HepG2 (cell line): ENCODE results near the gene POP7. TPM values are rescaled to one million over a fixed set of nuclear protein-coding genes. Genes with fewer than 3 reads are reported as not detected.

Experiments used
- PHF8 ChIP-seq: sonication (generic); formaldehyde crosslinking; IDR thresholded peaks from 2 replicates; pipeline ENCODE4 v1.5.0; 2020; ENCODE audit warnings: missing genetic modification reagents
- SALL1 ChIP-seq: sonication (generic); formaldehyde crosslinking; IDR thresholded peaks from 2 replicates; pipeline ENCODE4 v1.8.0; 2022; ENCODE audit warnings: mild to moderate bottlenecking, missing genetic modification reagents
- ZBTB1 ChIP-seq: sonication (generic); formaldehyde crosslinking; IDR thresholded peaks from 2 replicates; pipeline ENCODE4 v1.4.0; 2020; ENCODE audit warnings: missing genetic modification reagents, borderline replicate concordance
- ZBTB20 ChIP-seq: sonication (generic); formaldehyde crosslinking; IDR thresholded peaks from 2 replicates; pipeline ENCODE4 v1.8.1; 2023; ENCODE audit warnings: missing genetic modification reagents, low read depth, mild to moderate bottlenecking, borderline replicate concordance
- ZNF121 ChIP-seq: sonication (generic); formaldehyde crosslinking; IDR thresholded peaks from 2 replicates; pipeline ENCODE4 v1.5.0; 2020; ENCODE audit warnings: mild to moderate bottlenecking, missing genetic modification reagents
- ZNF383 ChIP-seq: sonication (generic); formaldehyde crosslinking; IDR thresholded peaks from 2 replicates; pipeline ENCODE4 v1.4.0; 2020; ENCODE audit warnings: missing genetic modification reagents, mild to moderate bottlenecking, borderline replicate concordance
- polyA plus RNA-seq, 8 experiments: library from polyadenylated mRNA; depleted of rRNA in 3 of 8; stranded (reverse) in 7 of 8; unstranded in 1 of 8; fragments of >200 nt; fragmentation: Illumina TruSeq in 4 of 8; extraction: Trizol in 4 of 8; gene quantifications; 2 replicates each; pipeline versions ENCODE4 v1.2.1 to v1.2.3, GENCODE V29; 2011 to 2016; ENCODE audit warnings: low read depth in 4 of 8, missing spikeins in 1 of 8, mixed read lengths in 1 of 8; ENCODE audit not compliant: insufficient read depth in 1 of 8
- total RNA-seq, 5 experiments: library from RNA; depleted of rRNA; stranded (reverse); fragments of >200 nt; fragmentation: Illumina TruSeq; extraction: Trizol; gene quantifications; 2 replicates each; pipeline ENCODE4 v1.2.3, GENCODE V29; 2016; ENCODE audit warnings: low read depth in 1 of 5
- TF ChIP-seq, protein P1 (sequence below): sonication (generic); formaldehyde crosslinking; IDR thresholded peaks from 2 replicates; pipeline ENCODE4 v1.5.0; 2020; ENCODE audit warnings: mild to moderate bottlenecking, missing genetic modification reagents
- TF ChIP-seq, protein P2 (sequence below): sonication (generic); formaldehyde crosslinking; IDR thresholded peaks from 2 replicates; pipeline ENCODE4 v1.4.0; 2020; ENCODE audit warnings: missing genetic modification reagents
- TF ChIP-seq, protein P3 (sequence below): sonication (generic); formaldehyde crosslinking; IDR thresholded peaks from 2 replicates; pipeline ENCODE4 v1.5.0; 2020; ENCODE audit warnings: mild to moderate bottlenecking, missing genetic modification reagents
- TF ChIP-seq, protein P4 (sequence below), 2 experiments: sonication (generic) in 1 of 2; formaldehyde crosslinking in 1 of 2; IDR thresholded peaks; 2 replicates each; pipeline versions ENCODE4 v1.5.1 to v1.6.1; 2011 to 2020; ENCODE audit warnings: borderline replicate concordance in 1 of 2, low read depth in 1 of 2, low read length in 1 of 2, mild to moderate bottlenecking in 1 of 2, missing genetic modification reagents in 1 of 2, moderate library complexity in 1 of 2
- TF ChIP-seq, protein P5 (sequence below): sonication (generic); formaldehyde crosslinking; IDR thresholded peaks from 2 replicates; pipeline ENCODE4 v1.4.0; 2020; ENCODE audit warnings: missing genetic modification reagents
- TF ChIP-seq, protein P6 (sequence below): sonication (generic); formaldehyde crosslinking; IDR thresholded peaks from 2 replicates; pipeline ENCODE4 v1.8.1; 2023; ENCODE audit warnings: missing genetic modification reagents, mild to moderate bottlenecking, borderline replicate concordance
- TF ChIP-seq, protein P7 (sequence below): sonication (generic); formaldehyde crosslinking; IDR thresholded peaks from 2 replicates; pipeline ENCODE4 v1.8.1; 2023; ENCODE audit warnings: missing genetic modification reagents, inconsistent platforms, borderline replicate concordance
- TF ChIP-seq, protein P8 (sequence below): sonication (generic); formaldehyde crosslinking; IDR thresholded peaks from 2 replicates; pipeline ENCODE4 v1.5.0; 2020; ENCODE audit warnings: missing genetic modification reagents

Gene POP7
- total and polyA plus RNA-seq, 2 of the 13 experiments (the other 11 are each of a cell fraction or from before 2014, with no cell fraction given): 63.9 to 91.1 TPM

DNA sequence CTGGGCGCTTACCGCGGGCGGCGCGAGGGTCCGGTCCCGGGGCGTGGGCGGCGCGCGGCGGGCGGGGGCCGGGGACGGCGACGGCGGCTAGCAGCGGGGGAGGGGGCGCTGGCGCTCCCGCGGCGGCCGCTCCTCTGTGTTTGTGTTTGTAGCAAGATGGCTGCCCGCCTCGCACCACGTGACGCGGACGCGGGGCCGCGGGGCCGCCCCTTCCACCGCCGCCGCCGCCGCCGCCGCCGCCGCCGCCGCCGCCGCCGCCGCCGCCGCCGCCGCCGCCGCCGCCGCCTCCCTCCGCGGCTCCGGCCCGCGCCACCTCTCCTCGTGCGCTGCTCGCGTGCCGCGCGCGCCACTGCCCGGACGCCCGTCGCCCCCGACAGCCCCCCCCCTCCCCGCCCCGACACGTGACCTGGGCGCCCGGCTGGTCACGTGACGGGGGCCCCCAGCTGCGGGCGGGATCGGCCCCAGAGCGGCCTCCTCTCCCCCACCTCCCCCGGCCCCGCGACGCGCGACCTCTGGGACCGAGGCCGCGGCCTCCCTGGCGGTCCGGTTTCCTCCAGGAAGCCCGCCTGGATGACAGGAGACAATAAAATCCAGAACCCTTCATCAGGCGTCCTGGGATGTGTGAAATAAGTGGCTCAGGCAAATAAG, 11.7 kb upstream of the POP7 start, which contains the start of gene GIGYF1 (continued):
- TF ChIP-seq, protein P1, sequence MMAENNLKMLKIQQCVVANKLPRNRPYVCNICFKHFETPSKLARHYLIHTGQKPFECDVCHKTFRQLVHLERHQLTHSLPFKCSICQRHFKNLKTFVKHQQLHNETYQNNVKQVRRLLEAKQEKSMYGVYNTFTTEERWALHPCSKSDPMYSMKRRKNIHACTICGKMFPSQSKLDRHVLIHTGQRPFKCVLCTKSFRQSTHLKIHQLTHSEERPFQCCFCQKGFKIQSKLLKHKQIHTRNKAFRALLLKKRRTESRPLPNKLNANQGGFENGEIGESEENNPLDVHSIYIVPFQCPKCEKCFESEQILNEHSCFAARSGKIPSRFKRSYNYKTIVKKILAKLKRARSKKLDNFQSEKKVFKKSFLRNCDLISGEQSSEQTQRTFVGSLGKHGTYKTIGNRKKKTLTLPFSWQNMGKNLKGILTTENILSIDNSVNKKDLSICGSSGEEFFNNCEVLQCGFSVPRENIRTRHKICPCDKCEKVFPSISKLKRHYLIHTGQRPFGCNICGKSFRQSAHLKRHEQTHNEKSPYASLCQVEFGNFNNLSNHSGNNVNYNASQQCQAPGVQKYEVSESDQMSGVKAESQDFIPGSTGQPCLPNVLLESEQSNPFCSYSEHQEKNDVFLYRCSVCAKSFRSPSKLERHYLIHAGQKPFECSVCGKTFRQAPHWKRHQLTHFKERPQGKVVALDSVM (CRISPR knock-in tag): peak; percentile 96
- no peak for TF ChIP-seq ZBTB1 (CRISPR knock-in tag)
- TF ChIP-seq, protein P2, sequence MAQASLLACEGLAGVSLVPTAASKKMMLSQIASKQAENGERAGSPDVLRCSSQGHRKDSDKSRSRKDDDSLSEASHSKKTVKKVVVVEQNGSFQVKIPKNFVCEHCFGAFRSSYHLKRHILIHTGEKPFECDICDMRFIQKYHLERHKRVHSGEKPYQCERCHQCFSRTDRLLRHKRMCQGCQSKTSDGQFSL (CRISPR knock-in tag): peak; percentile 57; the same call in 1 of the 2 replicates
- peak; percentile 2; the same call in 1 of the 2 replicates for TF ChIP-seq PHF8 (CRISPR knock-in tag)
- TF ChIP-seq, protein P3, sequence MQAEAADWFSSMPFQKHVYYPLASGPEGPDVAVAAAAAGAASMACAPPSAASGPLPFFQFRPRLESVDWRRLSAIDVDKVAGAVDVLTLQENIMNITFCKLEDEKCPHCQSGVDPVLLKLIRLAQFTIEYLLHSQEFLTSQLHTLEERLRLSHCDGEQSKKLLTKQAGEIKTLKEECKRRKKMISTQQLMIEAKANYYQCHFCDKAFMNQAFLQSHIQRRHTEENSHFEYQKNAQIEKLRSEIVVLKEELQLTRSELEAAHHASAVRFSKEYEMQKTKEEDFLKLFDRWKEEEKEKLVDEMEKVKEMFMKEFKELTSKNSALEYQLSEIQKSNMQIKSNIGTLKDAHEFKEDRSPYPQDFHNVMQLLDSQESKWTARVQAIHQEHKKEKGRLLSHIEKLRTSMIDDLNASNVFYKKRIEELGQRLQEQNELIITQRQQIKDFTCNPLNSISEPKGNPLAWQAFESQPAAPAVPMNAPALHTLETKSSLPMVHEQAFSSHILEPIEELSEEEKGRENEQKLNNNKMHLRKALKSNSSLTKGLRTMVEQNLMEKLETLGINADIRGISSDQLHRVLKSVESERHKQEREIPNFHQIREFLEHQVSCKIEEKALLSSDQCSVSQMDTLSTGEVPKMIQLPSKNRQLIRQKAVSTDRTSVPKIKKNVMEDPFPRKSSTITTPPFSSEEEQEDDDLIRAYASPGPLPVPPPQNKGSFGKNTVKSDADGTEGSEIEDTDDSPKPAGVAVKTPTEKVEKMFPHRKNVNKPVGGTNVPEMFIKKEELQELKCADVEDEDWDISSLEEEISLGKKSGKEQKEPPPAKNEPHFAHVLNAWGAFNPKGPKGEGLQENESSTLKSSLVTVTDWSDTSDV (CRISPR knock-in tag): no peak
- peak; percentile 42 for TF ChIP-seq SALL1 (CRISPR knock-in tag)
- TF ChIP-seq, protein P4, sequence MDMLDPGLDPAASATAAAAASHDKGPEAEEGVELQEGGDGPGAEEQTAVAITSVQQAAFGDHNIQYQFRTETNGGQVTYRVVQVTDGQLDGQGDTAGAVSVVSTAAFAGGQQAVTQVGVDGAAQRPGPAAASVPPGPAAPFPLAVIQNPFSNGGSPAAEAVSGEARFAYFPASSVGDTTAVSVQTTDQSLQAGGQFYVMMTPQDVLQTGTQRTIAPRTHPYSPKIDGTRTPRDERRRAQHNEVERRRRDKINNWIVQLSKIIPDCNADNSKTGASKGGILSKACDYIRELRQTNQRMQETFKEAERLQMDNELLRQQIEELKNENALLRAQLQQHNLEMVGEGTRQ (IDR thresholded peaks at IDR 0.05; ENCODE audit: low read depth, low read length): peak; percentile 64; the same call in 1 of the 2 replicates
- TF ChIP-seq, protein P4 (CRISPR knock-in tag; IDR thresholded peaks at IDR 0.05; ENCODE audit: borderline replicate concordance): peak; percentile 63; the same call in 1 of the 2 replicates
- TF ChIP-seq, protein P5, sequence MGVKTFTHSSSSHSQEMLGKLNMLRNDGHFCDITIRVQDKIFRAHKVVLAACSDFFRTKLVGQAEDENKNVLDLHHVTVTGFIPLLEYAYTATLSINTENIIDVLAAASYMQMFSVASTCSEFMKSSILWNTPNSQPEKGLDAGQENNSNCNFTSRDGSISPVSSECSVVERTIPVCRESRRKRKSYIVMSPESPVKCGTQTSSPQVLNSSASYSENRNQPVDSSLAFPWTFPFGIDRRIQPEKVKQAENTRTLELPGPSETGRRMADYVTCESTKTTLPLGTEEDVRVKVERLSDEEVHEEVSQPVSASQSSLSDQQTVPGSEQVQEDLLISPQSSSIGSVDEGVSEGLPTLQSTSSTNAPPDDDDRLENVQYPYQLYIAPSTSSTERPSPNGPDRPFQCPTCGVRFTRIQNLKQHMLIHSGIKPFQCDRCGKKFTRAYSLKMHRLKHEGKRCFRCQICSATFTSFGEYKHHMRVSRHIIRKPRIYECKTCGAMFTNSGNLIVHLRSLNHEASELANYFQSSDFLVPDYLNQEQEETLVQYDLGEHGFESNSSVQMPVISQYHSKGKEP: no peak
- TF ChIP-seq, protein P6, sequence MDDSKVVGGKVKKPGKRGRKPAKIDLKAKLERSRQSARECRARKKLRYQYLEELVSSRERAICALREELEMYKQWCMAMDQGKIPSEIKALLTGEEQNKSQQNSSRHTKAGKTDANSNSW (CRISPR knock-in tag): no peak
- no peak for TF ChIP-seq ZBTB20 (CRISPR knock-in tag)
- TF ChIP-seq, protein P7, sequence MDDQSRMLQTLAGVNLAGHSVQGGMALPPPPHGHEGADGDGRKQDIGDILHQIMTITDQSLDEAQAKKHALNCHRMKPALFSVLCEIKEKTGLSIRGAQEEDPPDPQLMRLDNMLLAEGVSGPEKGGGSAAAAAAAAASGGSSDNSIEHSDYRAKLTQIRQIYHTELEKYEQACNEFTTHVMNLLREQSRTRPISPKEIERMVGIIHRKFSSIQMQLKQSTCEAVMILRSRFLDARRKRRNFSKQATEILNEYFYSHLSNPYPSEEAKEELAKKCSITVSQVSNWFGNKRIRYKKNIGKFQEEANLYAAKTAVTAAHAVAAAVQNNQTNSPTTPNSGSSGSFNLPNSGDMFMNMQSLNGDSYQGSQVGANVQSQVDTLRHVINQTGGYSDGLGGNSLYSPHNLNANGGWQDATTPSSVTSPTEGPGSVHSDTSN: no peak
- TF ChIP-seq ZNF383 (CRISPR knock-in tag): no peak
- TF ChIP-seq ZNF121: 0 out of 2 replicates have a peak, but pooled peaks have one; percentile 38
- TF ChIP-seq, protein P8, sequence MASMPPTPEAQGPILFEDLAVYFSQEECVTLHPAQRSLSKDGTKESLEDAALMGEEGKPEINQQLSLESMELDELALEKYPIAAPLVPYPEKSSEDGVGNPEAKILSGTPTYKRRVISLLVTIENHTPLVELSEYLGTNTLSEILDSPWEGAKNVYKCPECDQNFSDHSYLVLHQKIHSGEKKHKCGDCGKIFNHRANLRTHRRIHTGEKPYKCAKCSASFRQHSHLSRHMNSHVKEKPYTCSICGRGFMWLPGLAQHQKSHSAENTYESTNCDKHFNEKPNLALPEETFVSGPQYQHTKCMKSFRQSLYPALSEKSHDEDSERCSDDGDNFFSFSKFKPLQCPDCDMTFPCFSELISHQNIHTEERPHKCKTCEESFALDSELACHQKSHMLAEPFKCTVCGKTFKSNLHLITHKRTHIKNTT: no peak
